Subcutaneous adipose tissue (tissue), 4 donors: ENCODE measurements around the gene COLEC11. TPM values are rescaled to one million over a fixed set of nuclear protein-coding genes. Genes with fewer than 3 reads are reported as not detected.

Experiments used
- total RNA-seq, 4 donors: library from RNA; depleted of rRNA; stranded (reverse); fragments of >200 nt; gene quantifications; one replicate each; pipeline ENCODE4 v1.1.0, GENCODE V29; 2016
- TF ChIP-seq, protein P1 (sequence below): fragments of 450-650 bp; IDR thresholded peaks from one replicate; pipeline ENCODE4 v1.5.1; 2016; ENCODE audit warnings: low read depth, mild to moderate bottlenecking, control low read depth, antibody characterized with exemption, moderate library complexity

Gene COLEC11
- total RNA-seq, 4 donors from 2014 or later, result 1.1 to 9.8 (median 2.3) TPM

GRCh38 chr2:3608373-3609278 is 13.7 kb downstream of the COLEC11 start:
- TF ChIP-seq, protein P1, sequence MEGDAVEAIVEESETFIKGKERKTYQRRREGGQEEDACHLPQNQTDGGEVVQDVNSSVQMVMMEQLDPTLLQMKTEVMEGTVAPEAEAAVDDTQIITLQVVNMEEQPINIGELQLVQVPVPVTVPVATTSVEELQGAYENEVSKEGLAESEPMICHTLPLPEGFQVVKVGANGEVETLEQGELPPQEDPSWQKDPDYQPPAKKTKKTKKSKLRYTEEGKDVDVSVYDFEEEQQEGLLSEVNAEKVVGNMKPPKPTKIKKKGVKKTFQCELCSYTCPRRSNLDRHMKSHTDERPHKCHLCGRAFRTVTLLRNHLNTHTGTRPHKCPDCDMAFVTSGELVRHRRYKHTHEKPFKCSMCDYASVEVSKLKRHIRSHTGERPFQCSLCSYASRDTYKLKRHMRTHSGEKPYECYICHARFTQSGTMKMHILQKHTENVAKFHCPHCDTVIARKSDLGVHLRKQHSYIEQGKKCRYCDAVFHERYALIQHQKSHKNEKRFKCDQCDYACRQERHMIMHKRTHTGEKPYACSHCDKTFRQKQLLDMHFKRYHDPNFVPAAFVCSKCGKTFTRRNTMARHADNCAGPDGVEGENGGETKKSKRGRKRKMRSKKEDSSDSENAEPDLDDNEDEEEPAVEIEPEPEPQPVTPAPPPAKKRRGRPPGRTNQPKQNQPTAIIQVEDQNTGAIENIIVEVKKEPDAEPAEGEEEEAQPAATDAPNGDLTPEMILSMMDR, result no peak

DNA sequence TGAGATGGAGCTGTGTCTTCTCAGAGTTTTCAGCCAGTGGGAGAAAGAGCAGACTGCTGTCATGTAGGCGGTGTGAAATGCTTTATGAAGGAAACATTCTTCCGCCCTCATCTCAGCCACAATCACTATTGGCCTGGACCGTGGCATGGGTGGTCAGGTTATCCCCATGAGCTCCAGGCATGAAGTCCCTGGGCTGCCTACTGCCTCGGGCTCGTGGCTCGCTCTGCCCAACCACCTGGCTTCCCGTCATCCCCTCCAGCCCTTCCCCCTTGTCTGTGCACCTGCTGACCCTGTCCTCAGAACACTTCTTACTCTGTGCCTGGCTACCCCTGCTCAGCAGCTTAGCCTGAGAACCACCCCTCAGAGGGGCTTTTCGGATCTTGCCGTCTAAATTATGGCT is 15.5 kb downstream of the COLEC11 start:
- TF ChIP-seq, protein P1, result no peak

GRCh38 chr2:3610881-3611505 is 16.1 kb downstream of the COLEC11 start:
- TF ChIP-seq, protein P1, result no peak

DNA sequence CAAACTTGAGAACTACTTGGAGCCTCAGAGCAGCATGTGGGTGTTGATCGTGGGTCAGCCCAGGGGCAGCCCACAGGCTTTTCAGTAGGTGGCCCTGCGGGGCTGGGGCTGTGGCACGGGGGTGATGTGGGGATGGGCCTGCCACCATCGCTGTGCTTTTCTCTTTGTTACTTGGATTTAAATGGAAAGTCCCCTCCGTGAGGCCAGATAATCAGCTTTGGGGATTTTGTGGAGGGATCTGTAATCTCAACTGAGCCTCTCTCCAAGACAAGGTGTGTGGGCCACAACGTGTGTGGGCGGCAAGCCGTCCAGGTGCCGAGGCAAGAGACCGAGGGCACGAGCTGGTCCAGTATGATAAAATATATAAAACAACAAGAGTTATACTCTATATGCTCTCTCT is 16.7 kb downstream of the COLEC11 start:
- TF ChIP-seq, protein P1, result no peak

DNA sequence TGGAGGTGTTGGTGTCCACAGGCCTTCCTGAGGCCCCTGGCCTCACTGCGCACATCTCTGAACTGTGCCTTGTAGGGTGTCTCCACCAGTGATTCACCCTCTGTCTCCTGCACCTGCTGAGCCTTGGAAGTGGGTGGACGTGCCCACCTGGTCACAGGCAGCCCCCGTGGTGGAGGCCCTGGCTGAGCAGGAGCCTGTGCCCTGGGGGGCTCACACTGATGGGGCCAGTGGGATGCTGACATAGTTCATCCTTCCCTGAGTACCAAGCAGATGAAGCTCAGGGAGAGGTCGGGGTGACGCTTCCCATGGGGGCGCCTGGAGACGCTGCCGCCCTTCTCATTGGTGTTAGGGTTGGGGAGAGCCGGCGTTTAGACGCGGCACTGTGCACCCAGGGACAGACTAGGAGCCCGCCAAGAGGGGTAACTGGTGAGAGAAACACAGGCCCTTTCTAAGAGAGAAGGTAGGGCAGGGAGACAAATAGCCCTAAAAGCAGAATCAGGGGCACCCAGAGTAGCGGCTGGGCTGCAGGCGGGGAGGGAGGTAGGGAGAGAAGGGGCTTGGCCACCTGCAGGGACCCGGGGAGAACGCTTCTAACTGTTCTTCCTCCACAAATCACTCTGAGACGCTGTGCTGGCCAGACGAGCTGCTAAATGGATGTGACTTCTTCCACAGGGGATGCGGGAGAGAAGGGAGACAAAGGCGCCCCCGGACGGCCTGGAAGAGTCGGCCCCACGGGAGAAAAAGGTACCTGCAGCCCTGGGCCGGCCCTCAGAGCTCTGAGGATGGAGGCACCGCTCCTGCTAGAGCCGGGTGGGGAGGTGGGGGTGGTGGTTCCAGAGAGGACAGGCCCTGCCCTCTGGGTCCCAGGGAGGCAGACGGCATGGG is 18.0 kb downstream of the COLEC11 start:
- TF ChIP-seq, protein P1, result no peak

GRCh38 chr2:3613524-3613905 is 18.6 kb downstream of the COLEC11 start:
- TF ChIP-seq, protein P1, result no peak
